ENCODE measurements around the gene MOB3B. TPM values are rescaled to one million over a fixed set of nuclear protein-coding genes. Genes with fewer than 3 reads are reported as not detected.

MOB3B gene
- polyA plus RNA-seq, 2 of the 4 experiments (the other 2 are of a cell fraction) = 6.0 to 6.4 TPM

- no peak overlapping the region for H3K27ac ChIP-seq
- POLR2A ChIA-PET = no interaction called here
- no peaks in the 10 kb centered on the region for H3K9me3 ChIP-seq
- TF ChIP-seq PBX3 (IDR thresholded peaks at IDR 0.05) (no peak), MAX (IDR thresholded peaks at IDR 0.05) (no peak)
- H3K4me3 ChIP-seq = no peak overlapping the region
- CTCF ChIA-PET = interaction anchor here (0.7 to 19.4 kb wide), 4 partner anchors 14 to 199 kb away, joined by 4 to 266 read pairs (median 35); no protein-coding TSS in a partner anchor
- peaks cover 6% of the 10 kb centered on the region; the same call in 2 of the 3 replicates for H3K4me1 ChIP-seq
- no peak overlapping the region for H3K4me2 ChIP-seq
- DNase-seq (ENCODE audit: low read depth in 1 of 2, low spot score in 1 of 2) (no peak), ATAC-seq (no peak), FAIRE-seq (no peak)
- WGBS (ENCODE audit: missing lambda C conversion rate) = 37% methylated on average over 1 of the region's 1 CpG
These were observed 2.4 kb upstream of the MOB3B start for GRCh38 chr9:27532046-27532445.

DNA sequence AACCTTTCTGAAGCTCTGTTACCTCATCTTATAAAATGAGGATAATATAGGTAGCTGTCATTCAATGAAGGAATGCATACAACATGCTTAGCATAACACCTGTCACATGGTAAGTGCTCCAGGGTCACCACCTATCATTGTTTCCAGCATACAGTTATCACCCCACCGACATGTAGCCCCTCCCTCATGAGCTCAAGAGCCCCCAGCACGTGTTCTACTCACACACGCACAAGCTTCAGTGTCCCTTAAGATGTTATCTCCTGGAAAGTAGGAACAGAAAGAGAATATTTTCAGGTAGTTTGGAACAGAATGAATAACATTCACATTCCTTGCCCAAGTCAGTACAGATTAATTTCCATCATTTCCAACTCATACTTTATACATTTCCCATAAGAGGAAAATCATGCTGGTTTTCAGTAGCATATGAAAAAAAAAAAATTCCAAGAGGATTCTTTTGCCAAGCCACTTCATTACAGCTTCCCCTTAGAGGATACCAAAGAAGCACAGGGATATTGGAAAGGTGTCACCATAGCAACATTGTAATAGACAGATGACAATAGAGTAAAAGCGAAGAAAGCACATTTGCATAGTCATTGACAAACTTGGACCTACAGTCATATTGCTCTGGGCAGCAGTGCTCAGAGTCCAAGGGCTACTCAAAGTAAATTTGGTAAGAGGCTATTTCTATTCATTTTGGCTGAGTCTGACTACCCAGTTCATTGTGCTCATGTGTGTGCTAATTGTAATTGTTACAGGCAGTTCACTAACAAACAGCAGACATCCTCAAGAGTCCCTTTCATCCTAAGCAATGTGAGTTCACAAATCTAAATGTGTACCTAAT, 1.5 kb upstream of the MOB3B start:
- FAIRE-seq (no peak), DNase-seq (ENCODE audit: low read depth in 1 of 2, low spot score in 1 of 2) (no peak), ATAC-seq (no peak)
- ChIA-PET POLR2A (no interaction called here), CTCF (interaction anchor here (0.5 to 19.4 kb wide), 13 partner anchors 8 to 198 kb away, joined by 3 to 266 read pairs (median 6); no protein-coding TSS in a partner anchor)
- Histone ChIP-seq H3K4me3 (no peak overlapping the region), H3K4me2 (no peak overlapping the region), H3K4me1 (peaks cover 3% of the 10 kb centered on the region; the same call in 1 of the 3 replicates), H3K9me3 (no peaks in the 10 kb centered on the region), H3K27ac (no peak overlapping the region)
- 43% methylated on average over 4 of the region's 4 CpGs for WGBS (ENCODE audit: missing lambda C conversion rate)
- TF ChIP-seq HOXB5 (CRISPR knock-in tag; IDR thresholded peaks at IDR 0.05) (no peak), HOXB13 (CRISPR knock-in tag; IDR thresholded peaks at IDR 0.05; ENCODE audit: low read depth) (no peak), EP300 (IDR thresholded peaks at IDR 0.05) (no peak), MYC (IDR thresholded peaks at IDR 0.05; ENCODE audit: borderline replicate concordance, low read length) (no peak), JUNB (IDR thresholded peaks at IDR 0.05) (no peak)

- CTCF ChIA-PET = interaction anchor here (0.5 to 19.4 kb wide), 38 partner anchors 9 to 626 kb away, joined by 3 to 266 read pairs (median 4); no protein-coding TSS in a partner anchor
- H3K4me1 ChIP-seq = peaks cover 3% of the 10 kb centered on the region; the same call in 1 of the 3 replicates
- peak overlapping the region; percentile 86 for H3K4me2 ChIP-seq
- H3K9me3 ChIP-seq = no peaks in the 10 kb centered on the region
- peak; percentile 65 to 78 for ATAC-seq
- WGBS (ENCODE audit: missing lambda C conversion rate) = under 1% methylated on average over 20 of the region's 25 CpGs
- peak overlapping the region; percentile 74 to 86 for H3K27ac ChIP-seq
- FAIRE-seq = no peak
- peak; percentile 24 to 52 for DNase-seq (ENCODE audit: low read depth in 1 of 2, low spot score in 1 of 2)
- POLR2A ChIA-PET = interaction anchor here (1.1 to 1.6 kb wide), 3 partner anchors 11 to 196 kb away, joined by 3 to 9 read pairs (median 3); no protein-coding TSS in a partner anchor
- no peak for TF ChIP-seq HOXA7 (CRISPR knock-in tag; IDR thresholded peaks at IDR 0.05)
- 0 out of 2 replicates have a peak, but pooled peaks have one; percentile 37 for TF ChIP-seq RNF2 (IDR thresholded peaks at IDR 0.05; ENCODE audit: borderline replicate concordance, low read depth)
- TF ChIP-seq TP53 (CRISPR knock-in tag; IDR thresholded peaks at IDR 0.05) = no peak
- peak; percentile 36; the same call in 1 of the 2 replicates for TF ChIP-seq E2F6 (IDR thresholded peaks at IDR 0.05; ENCODE audit: borderline replicate concordance, low read depth)
- TF ChIP-seq ELK1 (IDR thresholded peaks at IDR 0.05; ENCODE audit: low read depth, low read length) = no peak
- no peak for TF ChIP-seq ZSCAN20 (CRISPR knock-in tag; IDR thresholded peaks at IDR 0.05)
- peak overlapping the region; percentile 70 for H3K4me3 ChIP-seq
These were observed 713 bp downstream of the MOB3B start for GRCh38 chr9:27528886-27529315.
